ENCODE data around the gene FAM90A26.
"Not testable (repeated sequence)": the region's sequence is repeated elsewhere in the genome, so short reads cannot be mapped to it uniquely, and the experiment has no call there.

Gene FAM90A26, protein sequence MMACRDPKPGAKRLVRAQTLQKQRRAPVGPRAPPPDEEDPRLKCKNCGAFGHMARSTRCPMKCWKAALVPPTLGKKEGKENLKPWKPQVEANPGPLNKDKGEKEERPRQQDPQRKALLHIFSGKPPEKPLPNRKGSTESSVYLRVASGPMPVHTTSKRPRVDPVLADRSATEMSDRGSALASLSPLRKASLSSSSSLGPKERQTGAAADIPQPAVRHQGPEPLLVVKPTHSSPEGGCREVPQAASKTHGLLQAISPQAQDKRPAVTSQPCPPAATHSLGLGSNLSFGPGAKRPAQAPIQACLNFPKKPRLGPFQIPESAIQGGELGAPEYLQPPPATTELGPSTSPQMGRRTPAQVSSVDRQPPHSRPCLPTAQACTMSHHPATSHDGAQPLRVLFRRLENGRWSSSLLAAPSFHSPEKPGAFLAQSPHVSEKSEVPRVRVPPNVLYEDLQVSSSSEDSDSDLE

GRCh38 chr4:9169791-9170459 is at the start of gene FAM90A26:
FAM90A26 (plus strand) TSS chr4:9170409; CDS start chr4:9173173, 2,764 bp downstream.
- not testable (repeated sequence) for DNase-seq

- DNase-seq, result not testable (repeated sequence)
Measured at GRCh38 chr4:9122711-9123110, 47.5 kb upstream of the FAM90A26 start.

- DNase-seq, result peak; percentile 13
Measured at GRCh38 chr4:9123572-9124007, 46.6 kb upstream of the FAM90A26 start.

GRCh38 chr4:9125601-9126161 is 44.5 kb upstream of the FAM90A26 start:
- not testable (repeated sequence) for DNase-seq

DNA sequence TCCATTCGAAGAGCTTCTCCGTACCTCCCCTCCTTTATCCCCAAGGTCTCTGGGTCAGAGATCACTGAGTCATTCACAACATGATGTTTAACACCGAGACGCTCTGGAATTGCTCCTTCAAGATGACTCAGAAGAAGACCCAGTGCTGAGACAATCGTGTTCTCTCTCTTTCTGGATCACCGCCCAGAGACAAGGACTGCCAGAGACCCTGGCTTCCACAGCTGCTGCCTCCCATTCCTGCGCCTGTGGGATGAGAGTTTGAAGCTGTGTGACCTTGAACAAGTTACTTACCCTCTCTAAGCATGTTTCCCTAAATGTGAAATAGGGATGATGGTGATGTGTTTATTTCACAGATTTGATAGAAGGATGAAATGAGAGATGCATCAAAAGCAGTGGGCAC is 38.8 kb upstream of the FAM90A26 start:
- DNase-seq, result not testable (repeated sequence)

GRCh38 chr4:9132849-9133248 is 37.4 kb upstream of the FAM90A26 start:
- DNase-seq, result not testable (repeated sequence)

GRCh38 chr4:9134011-9134410 is 36.2 kb upstream of the FAM90A26 start:
- DNase-seq, result not testable (repeated sequence)

DNA sequence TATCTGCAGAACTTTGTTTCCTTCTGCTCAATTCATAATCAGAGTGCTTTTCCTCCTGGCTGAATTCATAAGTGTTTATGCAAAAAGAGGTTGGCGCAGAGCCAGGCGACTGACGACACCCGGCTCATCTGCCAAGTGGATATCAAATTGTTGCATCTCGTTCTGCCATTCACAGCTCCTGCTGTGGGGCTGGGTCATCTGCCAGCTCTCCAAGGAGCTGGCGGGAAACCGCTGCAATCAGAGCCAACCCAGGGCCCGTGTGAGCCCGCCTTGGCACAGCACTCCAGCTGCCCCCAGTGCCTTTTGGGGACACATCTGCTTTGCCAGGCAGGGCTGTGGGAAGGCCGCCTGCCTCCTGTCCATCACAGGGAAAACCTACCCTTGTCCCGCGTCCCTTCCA is 35.7 kb upstream of the FAM90A26 start:
- not testable (repeated sequence) for DNase-seq

- DNase-seq, result not testable (repeated sequence)
Measured at GRCh38 chr4:9141050-9141449, 29.2 kb upstream of the FAM90A26 start.

DNA sequence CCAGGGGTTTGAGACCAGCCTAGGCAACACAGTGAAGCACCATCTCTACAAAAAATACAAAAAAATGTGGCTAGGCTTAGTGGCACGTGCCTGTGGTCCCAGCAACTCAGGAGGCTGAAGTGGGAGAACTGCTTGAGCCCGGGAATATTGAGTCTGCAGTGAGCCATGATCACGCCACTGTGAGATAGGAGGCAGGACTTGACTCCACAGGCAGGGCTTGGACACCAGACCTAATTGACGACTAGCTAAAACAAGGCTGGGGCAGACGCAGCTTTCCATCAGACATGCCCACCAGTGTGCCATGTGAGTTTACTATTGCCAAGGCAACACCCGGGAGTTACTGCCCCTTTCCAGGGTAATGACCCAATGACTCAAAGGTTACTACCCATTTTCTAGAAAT is 27.4 kb upstream of the FAM90A26 start:
- not testable (repeated sequence) for DNase-seq

DNA sequence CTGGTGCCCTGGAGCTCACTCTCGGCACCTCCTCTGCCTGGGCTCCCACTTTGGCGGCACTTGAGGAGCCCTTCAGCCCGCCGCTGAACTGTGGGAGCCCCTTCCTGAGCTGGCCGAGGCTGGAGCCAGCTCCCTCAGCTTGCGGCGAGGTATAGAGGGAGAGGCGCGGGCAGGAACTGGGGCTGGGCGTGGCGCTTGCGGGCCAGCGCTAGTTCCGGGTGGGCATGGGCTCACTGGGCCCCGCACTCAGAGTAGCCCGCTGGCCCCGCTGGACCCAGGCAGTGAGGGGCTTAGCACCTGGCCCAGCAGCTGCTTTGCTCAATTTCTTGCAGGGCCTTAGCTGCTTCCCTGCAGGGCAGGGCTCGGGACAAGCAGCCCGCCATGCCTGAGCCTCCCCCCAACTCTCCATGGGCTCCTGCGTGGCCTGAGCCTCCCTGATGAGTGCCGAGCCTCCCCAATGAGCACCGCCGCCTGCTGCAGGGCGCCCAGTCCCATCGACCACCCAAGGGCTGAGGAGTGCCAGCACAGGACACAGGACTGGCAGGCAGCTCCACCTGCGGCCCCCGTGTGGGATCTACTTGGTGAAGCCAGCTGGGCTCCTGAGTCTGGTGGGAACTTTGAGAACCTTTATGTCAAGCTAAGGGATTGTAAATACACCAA is 26.7 kb upstream of the FAM90A26 start:
- no peak for DNase-seq

DNA sequence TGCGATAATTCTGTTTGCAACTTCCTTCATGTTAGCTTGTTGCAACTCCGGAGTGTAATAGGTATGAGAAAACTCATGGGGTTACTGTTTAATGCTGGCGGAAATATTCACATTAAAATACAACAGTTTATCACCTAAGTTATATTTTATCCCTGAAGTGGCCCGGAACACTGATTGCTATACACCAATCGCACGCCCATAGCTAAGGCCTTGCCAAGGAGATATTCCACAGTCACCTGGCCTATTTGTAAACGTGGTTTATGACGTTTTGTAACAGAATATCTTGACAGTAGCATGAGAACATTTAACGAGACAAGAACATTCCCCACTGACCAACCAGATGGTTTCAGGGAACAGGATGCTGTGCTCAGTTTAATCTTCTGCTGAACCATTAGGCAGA is 23.2 kb upstream of the FAM90A26 start:
- no peak for DNase-seq

GRCh38 chr4:9147368-9147767 is 22.8 kb upstream of the FAM90A26 start:
- not testable (repeated sequence) for DNase-seq

GRCh38 chr4:9148611-9149409 is 21.4 kb upstream of the FAM90A26 start:
- DNase-seq, result not testable (repeated sequence)

GRCh38 chr4:9151809-9152179 is 18.4 kb upstream of the FAM90A26 start:
- DNase-seq, result not testable (repeated sequence)

DNA sequence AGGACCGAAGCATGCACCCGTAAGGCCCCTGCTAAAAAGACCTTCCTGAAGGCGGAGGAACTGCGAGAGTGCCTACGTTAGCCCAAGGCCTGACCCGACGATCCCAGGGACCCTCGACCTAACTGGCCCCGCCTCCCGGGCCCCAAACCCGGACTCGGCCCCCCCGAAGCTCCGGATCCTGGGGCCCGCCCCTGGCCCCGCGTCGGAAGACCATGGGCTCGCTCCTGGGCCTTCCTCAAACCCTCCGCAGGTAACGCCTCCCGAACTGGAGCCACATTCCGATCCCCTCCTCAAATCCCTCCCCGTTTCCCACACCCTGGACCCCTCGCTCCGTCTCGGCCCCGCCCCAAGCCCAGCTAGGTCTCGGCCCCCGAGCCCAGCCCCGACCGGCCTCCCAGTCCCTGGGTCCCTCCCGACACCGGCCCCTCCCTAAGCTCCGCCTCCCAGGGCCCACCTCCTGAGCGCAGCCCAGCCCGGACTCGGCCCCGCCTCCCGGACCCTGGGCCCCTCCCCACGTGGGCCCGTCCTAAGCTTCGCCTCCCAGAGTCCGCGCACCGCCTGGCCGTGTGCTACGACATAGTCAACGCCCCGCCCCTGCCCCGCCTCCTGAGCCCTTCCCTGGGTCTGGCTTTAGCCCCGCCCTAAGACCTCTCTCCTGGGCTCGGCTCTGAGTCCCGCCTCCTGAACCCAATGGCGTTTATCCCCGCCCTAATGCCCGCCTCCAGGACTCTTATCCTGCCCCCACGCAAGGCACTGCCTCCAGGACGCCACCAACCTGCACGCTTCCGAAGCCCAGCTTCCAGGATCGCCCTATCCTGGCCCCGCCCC is 17.8 kb upstream of the FAM90A26 start:
- peak; percentile 96 for DNase-seq

DNA sequence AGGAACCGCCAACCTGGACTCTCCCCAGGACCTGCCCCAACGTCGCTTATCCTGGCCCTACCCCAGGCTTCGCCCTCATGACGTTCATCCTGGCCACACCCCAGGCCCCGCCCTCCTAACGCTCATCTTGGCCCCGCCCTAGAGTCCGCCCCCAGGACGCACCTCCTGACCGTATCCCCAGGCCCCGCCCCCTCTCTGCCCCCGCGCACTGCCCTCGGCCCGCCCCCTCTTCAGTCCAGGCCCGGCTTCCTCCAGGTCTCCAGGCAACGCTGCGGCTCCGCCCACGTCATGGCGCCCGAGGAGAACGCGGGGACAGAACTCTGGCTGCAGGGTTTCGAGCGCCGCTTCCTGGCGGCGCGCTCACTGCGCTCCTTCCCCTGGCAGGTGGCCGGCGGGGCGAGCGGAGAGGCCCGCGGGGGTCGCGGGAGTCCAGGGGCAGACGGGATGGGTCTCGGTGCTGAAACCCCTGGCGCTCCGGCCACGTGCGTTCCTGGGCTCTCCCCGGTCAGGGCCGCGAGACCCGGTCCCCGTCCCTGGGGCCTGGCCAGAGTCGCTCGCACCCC is 17.1 kb upstream of the FAM90A26 start:
- DNase-seq, result peak; percentile 96

DNA sequence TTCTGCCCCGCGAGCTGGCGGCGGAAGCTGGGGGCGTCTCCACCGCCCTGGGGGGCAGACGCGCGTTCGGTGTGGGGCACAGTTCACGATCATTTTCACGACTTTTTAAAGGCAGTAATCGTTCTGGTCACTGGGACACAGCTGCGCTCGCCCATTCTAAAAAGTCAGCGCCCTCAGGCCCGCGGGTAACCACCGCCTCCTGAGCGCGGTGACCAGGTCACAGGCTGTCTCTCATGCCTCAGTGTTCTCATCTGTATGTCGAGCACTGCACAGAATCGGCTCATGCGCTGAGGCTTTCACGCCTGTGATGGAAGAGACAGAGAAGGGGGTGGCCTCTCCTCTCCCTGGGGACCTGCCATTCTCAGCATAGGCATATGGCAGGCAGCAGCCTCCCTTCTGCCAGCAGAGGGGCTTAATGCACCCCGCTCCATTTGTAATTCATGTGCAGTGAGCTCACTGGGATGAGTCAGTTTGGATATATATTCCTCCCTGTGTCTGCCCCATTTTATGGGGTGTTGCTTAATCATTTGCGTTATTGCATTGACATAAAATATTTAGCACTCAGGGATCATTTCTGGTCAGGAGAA is 16.5 kb upstream of the FAM90A26 start:
- DNase-seq, result not testable (repeated sequence)

DNA sequence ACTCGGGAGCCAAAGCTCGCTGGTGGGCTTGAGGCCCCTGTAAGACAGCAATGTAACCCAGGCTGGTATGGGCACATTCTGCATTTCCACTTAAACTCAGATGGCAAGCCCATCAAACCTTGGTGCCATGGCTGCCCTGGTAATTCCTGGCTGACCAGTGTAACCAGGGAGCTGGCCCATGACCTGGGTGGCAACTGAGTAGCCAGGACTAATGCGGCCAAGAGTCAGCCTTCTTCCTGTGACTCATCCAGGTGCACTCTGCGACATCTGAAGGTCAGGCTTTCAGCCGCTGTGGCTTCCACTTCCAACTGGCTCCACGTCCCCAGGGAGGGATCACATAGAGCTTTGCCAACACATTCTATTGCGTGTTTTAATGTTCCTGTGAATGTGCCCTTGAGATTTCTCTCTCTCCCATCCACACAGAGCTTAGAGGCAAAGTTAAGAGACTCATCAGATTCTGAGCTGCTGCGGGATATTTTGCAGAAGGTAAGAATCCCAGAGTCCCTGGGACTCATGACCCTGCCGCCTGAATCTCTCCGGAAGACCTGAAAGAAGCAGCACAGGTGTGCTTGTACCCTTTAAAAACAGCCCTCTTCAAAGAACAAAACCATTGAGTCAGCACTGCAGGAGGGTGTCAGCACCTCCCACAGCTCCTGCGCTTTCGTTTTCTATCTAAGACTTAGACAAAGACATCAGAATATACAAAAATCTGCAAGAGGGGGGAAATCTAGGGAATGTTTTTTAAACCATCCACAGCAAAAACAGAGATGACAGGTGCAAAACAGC is 14.9 kb upstream of the FAM90A26 start:
- not testable (repeated sequence) for DNase-seq

- DNase-seq, result not testable (repeated sequence)
Measured at GRCh38 chr4:9158392-9158791, 11.8 kb upstream of the FAM90A26 start.
